HG03354 (cell line): Measurements from ENCODE around the gene CAPN2.
A peak's percentile ranks its signal among the peaks of the same experiment; 100 is the strongest.
"Not testable (repeated sequence)": the region's sequence is repeated elsewhere in the genome, so short reads cannot be mapped to it uniquely, and the experiment has no call there.

Source experiments
- ATAC-seq: cut with Tn5 transposase; IDR thresholded peaks from one replicate; pipeline ENCODE4 v1.9.1; 2021; ENCODE audit warnings: mild to moderate bottlenecking; ENCODE audit not compliant: unreplicated experiment, poor library complexity, severe bottlenecking

CAPN2 gene

GRCh38 chr1:223775054-223775453 is 62.7 kb downstream of the CAPN2 start:
- no peak for ATAC-seq

- no peak for ATAC-seq
Measured at GRCh38 chr1:223775711-223776074, 63.4 kb downstream of the CAPN2 start.

DNA sequence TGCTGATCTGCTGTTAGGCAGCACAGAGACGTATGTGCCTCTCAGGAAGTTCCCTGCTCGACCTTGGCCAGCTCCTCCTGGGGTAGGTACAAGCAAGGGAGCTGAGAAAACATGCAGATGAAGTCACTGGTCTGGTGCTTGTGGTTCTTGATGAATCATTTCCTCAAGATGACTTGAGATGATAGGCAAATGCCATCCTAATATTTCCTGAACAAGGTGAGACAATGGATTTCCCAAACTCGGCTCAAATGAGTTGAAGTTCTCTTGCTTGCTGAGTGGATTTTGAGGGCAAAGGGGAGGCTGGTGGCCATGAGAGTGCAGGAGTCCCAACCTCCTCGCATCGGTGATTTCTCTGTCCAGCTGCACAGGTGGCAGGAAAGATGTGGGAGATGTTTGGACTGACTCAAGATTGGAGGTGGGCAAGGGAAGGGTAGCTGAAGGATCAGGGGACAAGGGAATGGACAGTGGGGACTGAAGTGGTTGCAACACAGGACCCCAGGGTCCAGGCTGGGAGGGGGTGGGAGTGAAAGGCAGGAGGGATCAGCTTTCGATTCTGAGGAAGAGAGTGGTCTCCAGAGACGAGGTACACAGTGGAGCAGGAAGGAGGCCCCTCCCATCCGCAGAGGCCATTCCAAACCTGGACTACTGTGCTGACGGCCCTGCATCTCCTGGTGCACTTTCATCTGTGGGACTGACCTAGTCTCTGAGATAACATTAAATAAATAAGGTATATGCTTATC is 63.9 kb downstream of the CAPN2 start:
- no peak for ATAC-seq

- no peak for ATAC-seq
Measured at GRCh38 chr1:223776826-223777454, 64.6 kb downstream of the CAPN2 start.

GRCh38 chr1:223780318-223780717 is 68.0 kb downstream of the CAPN2 start:
- no peak for ATAC-seq

GRCh38 chr1:223780949-223781348 is 68.6 kb downstream of the CAPN2 start:
- ATAC-seq = no peak

DNA sequence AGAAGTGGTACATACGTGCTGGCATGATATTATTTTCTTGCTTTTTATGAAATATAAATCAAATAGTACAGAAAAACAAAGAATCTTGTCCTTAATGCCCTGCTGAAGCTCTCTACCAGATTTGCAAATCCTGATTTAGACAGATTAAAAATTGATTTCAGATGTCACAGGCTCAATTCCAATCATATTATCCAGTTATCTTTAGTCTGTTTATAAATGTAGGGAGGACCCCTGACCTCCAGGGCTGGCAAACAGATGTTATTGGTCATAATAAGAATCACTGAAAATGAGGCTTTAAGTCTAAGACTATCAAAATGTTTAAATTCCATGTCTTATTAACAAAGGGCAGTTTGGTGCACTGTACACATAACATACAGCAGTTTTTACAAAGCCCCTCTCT is 71.3 kb downstream of the CAPN2 start:
- no peak for ATAC-seq

- no peak for ATAC-seq
Measured at GRCh38 chr1:223784541-223784940, 72.2 kb downstream of the CAPN2 start.

- no peak for ATAC-seq
Measured at GRCh38 chr1:223785808-223786207, 73.5 kb downstream of the CAPN2 start.

DNA sequence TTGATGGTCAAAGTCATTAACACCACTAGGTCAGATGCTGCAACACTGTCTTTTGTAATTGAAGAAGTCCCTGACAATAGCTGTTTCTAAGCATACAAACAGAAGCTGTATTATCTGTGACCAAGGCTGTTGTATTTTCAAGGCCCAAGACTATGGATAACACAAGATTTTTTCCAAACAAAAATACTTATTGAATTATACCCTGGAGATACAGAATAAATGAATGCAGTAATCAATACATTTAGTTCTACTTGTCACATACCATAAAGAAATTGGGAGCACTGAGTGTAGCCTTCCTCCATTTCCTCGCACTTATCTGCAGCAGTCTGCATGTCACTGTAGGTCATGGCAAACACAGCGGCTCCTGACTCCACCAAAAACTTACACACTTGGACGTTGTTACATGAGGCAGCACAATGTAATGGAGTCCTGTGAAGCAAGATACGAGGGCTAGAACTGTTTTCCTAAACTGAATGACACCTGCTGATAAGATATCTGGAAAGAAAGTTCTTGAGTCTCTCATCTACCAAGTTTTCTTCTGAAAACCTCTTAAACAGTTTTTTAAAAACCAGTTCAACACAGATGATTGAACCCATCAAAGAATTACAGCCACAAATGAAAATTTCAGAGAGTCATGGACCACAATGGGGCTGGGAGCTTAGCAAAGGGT is 76.5 kb downstream of the CAPN2 start:
- no peak for ATAC-seq

DNA sequence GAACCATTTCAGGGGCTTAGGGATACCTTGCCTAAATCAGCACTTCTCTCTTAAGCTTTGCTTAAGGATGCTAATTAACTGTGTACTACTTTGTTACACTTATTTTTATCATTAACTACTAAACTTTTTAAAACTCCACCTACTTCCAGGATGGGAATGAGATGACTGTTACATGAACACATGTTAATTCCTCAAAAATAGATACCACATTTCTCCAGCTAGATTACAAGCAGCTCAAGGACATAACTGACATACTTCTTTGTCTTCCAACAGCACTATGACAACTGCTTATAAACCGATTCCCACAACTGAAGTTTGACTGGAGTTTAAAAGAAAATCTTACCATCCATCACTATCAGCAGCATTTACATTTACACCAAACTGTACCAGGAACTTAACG is 79.7 kb downstream of the CAPN2 start:
- ATAC-seq = no peak

DNA sequence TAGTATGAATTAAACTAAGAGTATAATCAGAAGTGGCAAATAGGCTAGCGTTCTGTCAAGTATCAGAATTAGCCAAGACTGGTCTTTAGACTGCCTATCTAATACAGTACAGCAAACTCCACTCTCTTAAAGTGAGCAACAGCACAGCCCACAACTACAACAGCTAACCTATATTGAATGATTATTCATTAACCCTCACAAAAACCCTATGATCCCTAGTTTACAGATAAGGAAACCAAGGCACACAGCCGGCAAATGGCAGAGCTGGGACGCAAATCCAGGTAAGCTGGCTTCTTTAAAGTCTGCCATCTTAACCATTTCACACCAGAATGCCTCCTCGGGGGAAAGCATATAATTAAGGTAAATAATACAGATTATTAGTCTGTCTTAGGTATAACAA is 81.4 kb downstream of the CAPN2 start:
- ATAC-seq = no peak

DNA sequence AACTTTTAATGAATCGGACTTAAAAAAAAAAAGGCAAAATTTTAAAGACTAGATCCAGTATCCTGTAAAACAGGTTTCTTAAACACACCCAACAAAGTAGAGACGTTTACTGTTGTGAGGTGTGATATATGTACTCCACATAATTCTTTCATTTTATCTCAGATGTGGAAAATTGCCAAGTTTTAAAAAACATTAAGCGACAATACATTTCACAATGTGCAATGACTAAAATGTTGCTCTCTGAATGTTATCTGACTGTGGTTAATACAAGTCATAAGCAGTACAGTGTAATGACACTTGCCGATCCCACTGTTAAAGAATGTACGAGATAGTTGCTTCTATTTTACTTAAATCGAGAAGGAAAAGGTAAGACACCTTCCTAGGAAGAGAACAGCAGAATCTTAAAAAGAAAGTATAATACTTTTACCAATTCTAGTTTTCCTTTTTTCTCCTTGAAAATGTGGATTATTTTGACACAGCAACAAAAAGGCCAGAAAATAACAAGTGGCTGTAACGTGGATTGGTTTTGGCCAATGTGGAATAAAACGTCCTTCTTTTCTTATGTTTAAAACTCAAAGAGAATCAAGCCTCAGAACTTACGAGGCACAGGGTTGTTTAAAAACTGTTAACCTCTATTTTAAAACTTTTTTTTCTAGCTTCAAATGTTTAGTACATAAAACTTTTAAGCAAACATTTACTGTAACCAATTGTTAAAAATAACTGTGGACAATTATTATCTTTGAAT is 82.0 kb downstream of the CAPN2 start:
- no peak for ATAC-seq

DNA sequence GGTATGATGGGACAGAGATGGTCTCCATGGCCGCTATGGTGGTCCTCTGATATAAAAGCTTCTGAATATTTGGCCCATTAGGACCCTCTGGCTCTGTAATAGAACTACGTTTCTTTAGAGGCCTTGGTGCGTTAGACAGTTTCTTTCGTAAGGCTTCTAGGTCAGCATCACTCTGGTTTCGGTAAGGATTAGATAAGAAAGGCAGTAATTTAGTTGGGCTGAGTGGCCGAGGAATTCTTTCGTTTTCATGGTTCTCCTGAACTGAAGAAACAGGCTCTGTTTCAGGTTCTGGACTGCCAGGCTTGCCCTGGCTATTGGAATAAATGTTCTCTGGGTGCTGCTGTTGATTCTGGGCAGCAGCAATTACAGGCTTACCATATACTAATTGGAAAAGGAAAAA is 83.9 kb downstream of the CAPN2 start:
- no peak for ATAC-seq

- ATAC-seq = no peak
Measured at GRCh38 chr1:223802032-223802431, 89.7 kb downstream of the CAPN2 start.

DNA sequence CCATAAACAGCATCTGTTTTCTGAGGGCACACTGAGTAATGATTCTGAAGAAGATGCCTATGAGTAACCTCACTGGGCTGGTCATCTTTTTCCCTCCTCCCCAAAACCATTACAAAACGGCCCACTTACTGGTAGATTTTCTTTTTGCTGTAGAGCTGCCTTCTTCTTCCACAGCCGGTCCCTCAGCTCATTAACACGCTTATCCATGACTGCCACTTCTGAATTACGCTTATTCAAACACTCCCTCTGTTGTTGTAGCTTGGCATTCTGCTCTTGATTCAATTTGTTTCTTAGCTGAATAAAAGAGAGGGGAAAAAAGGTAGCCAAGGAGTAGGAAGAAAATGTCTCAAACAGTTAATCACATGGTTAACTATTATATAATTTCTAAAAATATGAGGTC is 90.3 kb downstream of the CAPN2 start:
- no peak for ATAC-seq

DNA sequence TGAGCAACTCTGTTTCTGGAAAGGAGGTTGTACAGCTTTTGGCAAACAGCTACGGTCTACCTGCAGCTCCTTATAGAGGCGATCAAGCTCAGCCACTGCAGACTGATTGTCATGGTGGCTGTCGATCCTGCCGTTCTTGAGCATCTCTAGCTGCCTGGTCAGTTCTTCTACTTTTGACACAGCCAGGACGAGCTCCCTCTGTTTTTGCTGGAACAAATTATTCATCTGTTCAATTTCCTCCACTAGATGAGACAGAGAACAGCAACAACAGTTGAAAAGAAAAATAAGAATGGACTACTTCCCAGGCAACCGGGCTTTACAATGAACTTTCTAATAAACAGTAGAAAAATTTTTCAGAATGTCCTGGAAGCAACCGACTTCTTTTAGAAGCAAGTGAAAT is 90.9 kb downstream of the CAPN2 start:
- no peak for ATAC-seq

DNA sequence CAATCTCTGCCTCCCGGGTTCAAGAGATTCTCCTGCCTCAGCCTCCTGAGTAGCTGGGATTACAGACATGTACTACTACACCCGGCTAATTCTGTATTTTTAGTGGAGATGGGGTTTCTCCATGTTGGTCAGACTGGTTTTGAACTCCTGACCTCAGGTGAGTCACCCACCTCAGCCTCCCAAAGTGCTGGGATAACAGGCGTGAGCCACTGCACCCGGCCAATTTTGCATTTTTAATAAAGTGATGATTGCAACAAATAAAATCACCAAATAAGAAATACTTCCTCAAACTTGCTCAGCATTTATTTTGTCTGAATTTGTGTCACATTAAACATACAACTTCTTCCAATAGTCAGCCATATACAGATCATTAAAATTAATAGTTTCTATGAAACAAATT is 97.6 kb downstream of the CAPN2 start:
- not testable (repeated sequence) for ATAC-seq

GRCh38 chr1:223810586-223810985 is 98.2 kb downstream of the CAPN2 start:
- ATAC-seq = no peak

- ATAC-seq = peak; percentile 50
Measured at GRCh38 chr1:223811634-223812101, 99.3 kb downstream of the CAPN2 start.
